K562 (cell line): Measurements from ENCODE around the gene NLRP12. TPM values are rescaled to one million over a fixed set of nuclear protein-coding genes. Genes with fewer than 3 reads are reported as not detected.

Experiments used
- BHLHE40 ChIP-seq: IDR thresholded peaks from 2 replicates; pipeline ENCODE4 v1.6.1; 2011; ENCODE audit warnings: low read length, improper control_type of control experiment
- CCAR2 ChIP-seq: fragments of 200-400 bp; formaldehyde crosslinking; IDR thresholded peaks from 2 replicates; pipeline ENCODE4 v1.6.1; 2017; ENCODE audit warnings: mild to moderate bottlenecking, low read depth, low read length
- CEBPG ChIP-seq, 3 experiments: fragments of 200-800 bp in 1 of 3; sonication (Bioruptor generic) in 1 of 3; sonication (generic) in 1 of 3; formaldehyde crosslinking in 1 of 3; IDR thresholded peaks in 2 of 3; conservative IDR thresholded peaks in 1 of 3; 2 replicates each; pipeline versions ENCODE4 v1.6.1 to v1.8.0; 2016 to 2022; ENCODE audit warnings: missing compliant biosample characterization in 2 of 3, missing genetic modification characterization in 2 of 3, mild to moderate bottlenecking in 1 of 3, missing genetic modification reagents in 1 of 3
- ETS2 ChIP-seq: IDR thresholded peaks from 2 replicates; pipeline ENCODE4 v1.6.1; 2016; ENCODE audit warnings: borderline replicate concordance, missing genetic modification characterization, mild to moderate bottlenecking, moderate library complexity, missing compliant biosample characterization; ENCODE audit not compliant: poor library complexity, severe bottlenecking
- FOXK2 ChIP-seq, 2 experiments: fragments of 450-650 bp; IDR thresholded peaks in 1 of 2; conservative IDR thresholded peaks in 1 of 2; 2 replicates each; pipeline ENCODE4 v1.6.1; 2016; ENCODE audit warnings: low read depth in 2 of 2, mild to moderate bottlenecking in 1 of 2
- HMGN3 ChIP-seq: IDR thresholded peaks from 2 replicates; pipeline ENCODE4 v1.6.1; 2011; ENCODE audit warnings: borderline replicate concordance, low read depth, mild to moderate bottlenecking, mixed read lengths, low read length; ENCODE audit not compliant: insufficient read length; ENCODE audit errors: extremely low read depth
- HNRNPL ChIP-seq: fragments of 200-400 bp; formaldehyde crosslinking; IDR thresholded peaks from 2 replicates; pipeline ENCODE4 v1.6.1; 2017; ENCODE audit warnings: low read depth, mild to moderate bottlenecking, low read length
- KHSRP ChIP-seq: fragments of 450-650 bp; IDR thresholded peaks from 2 replicates; pipeline ENCODE4 v1.6.1; 2017
- MAX ChIP-seq: sonication (generic); formaldehyde crosslinking; IDR thresholded peaks from 2 replicates; pipeline ENCODE4 v1.9.0; 2022; ENCODE audit warnings: mild to moderate bottlenecking, missing genetic modification reagents
- MTA2 ChIP-seq: fragments of 450-650 bp; IDR thresholded peaks from 2 replicates; pipeline ENCODE4 v1.6.1; 2016; ENCODE audit warnings: low read depth
- MYBL2 ChIP-seq, 2 experiments: fragments of 450-650 bp in 1 of 2; sonication (generic) in 1 of 2; formaldehyde crosslinking in 1 of 2; IDR thresholded peaks; 2 replicates each; pipeline versions ENCODE4 v1.6.1 to v1.8.1; 2017 to 2022; ENCODE audit warnings: borderline replicate concordance in 1 of 2, inconsistent platforms in 1 of 2, low read depth in 1 of 2, mild to moderate bottlenecking in 1 of 2, missing genetic modification reagents in 1 of 2, moderate library complexity in 1 of 2
- NCOA4 ChIP-seq: fragments of 450-650 bp; IDR thresholded peaks from 2 replicates; pipeline ENCODE4 v1.6.1; 2018; ENCODE audit warnings: mild to moderate bottlenecking; ENCODE audit not compliant: partially characterized antibody
- NEUROD1 ChIP-seq: fragments of 150-350 bp; IDR thresholded peaks from 2 replicates; pipeline ENCODE4 v1.6.1; 2014; ENCODE audit warnings: borderline replicate concordance, low read length, low read depth; ENCODE audit not compliant: partially characterized antibody
- PCBP2 ChIP-seq: fragments of 200-400 bp; formaldehyde crosslinking; IDR thresholded peaks from 2 replicates; pipeline ENCODE4 v1.6.1; 2018; ENCODE audit warnings: low read length, low read depth, mild to moderate bottlenecking, moderate library complexity; ENCODE audit not compliant: poor library complexity, severe bottlenecking
- RBM15 ChIP-seq: fragments of 200-400 bp; formaldehyde crosslinking; IDR thresholded peaks from 2 replicates; pipeline ENCODE4 v1.6.1; 2018; ENCODE audit warnings: mild to moderate bottlenecking, low read length, moderate library complexity; ENCODE audit not compliant: insufficient read depth
- SIX5 ChIP-seq, 2 experiments: IDR thresholded peaks; 2 replicates each; pipeline ENCODE4 v1.6.1; 2011; ENCODE audit warnings: low read length in 2 of 2, borderline replicate concordance in 1 of 2, low read depth in 1 of 2, mild to moderate bottlenecking in 1 of 2, moderate library complexity in 1 of 2; ENCODE audit not compliant: insufficient read depth in 1 of 2
- TFAP4 ChIP-seq: sonication (generic); formaldehyde crosslinking; IDR thresholded peaks from 2 replicates; pipeline ENCODE4 v1.8.0; 2022; ENCODE audit warnings: missing genetic modification reagents, mild to moderate bottlenecking, moderate library complexity, borderline replicate concordance
- THRB ChIP-seq: fragments of 450-650 bp; formaldehyde crosslinking; conservative IDR thresholded peaks from 2 replicates; pipeline ENCODE4 v1.4.0; 2022; ENCODE audit warnings: mild to moderate bottlenecking, missing genetic modification characterization
- ZNF146 ChIP-seq: IDR thresholded peaks from one replicate; pipeline ENCODE4 v1.6.1; 2018; ENCODE audit warnings: missing compliant biosample characterization; ENCODE audit not compliant: unreplicated experiment
- ZNF282 ChIP-seq: sonication (generic); formaldehyde crosslinking; IDR thresholded peaks from 2 replicates; pipeline ENCODE4 v1.8.1; 2023; ENCODE audit warnings: missing genetic modification reagents
- ZNF395 ChIP-seq: fragments of 200-800 bp; sonication (Bioruptor generic); IDR thresholded peaks from 2 replicates; pipeline ENCODE4 v1.6.1; 2017; ENCODE audit warnings: missing genetic modification characterization, missing compliant biosample characterization
- ZNF444 ChIP-seq: fragments of 250-450 bp; sonication (Bioruptor Pico); IDR thresholded peaks from 2 replicates; pipeline ENCODE4 v1.4.0; 2020; ENCODE audit warnings: mild to moderate bottlenecking, moderate library complexity
- polyA plus RNA-seq, 8 experiments: library from polyadenylated mRNA; depleted of rRNA in 4 of 8; stranded (reverse) in 5 of 8; unstranded in 3 of 8; fragments of >200 nt; fragmentation: Nextera tagmentation in 2 of 8; fragmentation: Illumina TruSeq in 1 of 8; extraction: Ambion mirVana in 2 of 8; extraction: Trizol in 1 of 8; gene quantifications; 2 replicates each; pipeline versions ENCODE4 v1.2.1 to v1.2.3, GENCODE V29; 2011 to 2014; ENCODE audit warnings: inconsistent platforms in 1 of 8, missing spikeins in 1 of 8
- total RNA-seq, 7 experiments: library from RNA; depleted of rRNA in 6 of 7; stranded (reverse); fragments of >200 nt in 6 of 7; fragmentation: Illumina TruSeq in 2 of 7; extraction: Trizol in 2 of 7; gene quantifications; 2 replicates each; pipeline versions ENCODE4 v1.2.1 to v1.2.3, GENCODE V29; 2011 to 2021; ENCODE audit warnings: low replicate concordance in 1 of 7

The NLRP12 gene
- total and polyA plus RNA-seq, 9 of the 15 experiments (the other 6 are each of a cell fraction or from before 2014, with no cell fraction given) = not detected

- peak; percentile 98 for TF ChIP-seq TFAP4 (CRISPR knock-in tag)
- TF ChIP-seq ZNF395 = no peak
- TF ChIP-seq MAX = no peak
- TF ChIP-seq HNRNPL = no peak
- TF ChIP-seq MTA2 = no peak
- no peak for TF ChIP-seq MYBL2 (IDR thresholded peaks at IDR 0.05; ENCODE audit: low read depth)
- TF ChIP-seq MYBL2 (CRISPR knock-in tag; IDR thresholded peaks at IDR 0.05; ENCODE audit: borderline replicate concordance) = no peak
- no peak for TF ChIP-seq ZNF146 (CRISPR knock-in tag)
- no peak for TF ChIP-seq KHSRP
- TF ChIP-seq NCOA4 = no peak
- no peak for TF ChIP-seq SIX5 (IDR thresholded peaks at IDR 0.05; ENCODE audit: borderline replicate concordance in 1 of 2, insufficient read depth in 1 of 2, low read depth in 1 of 2, low read length in 2 of 2)
- TF ChIP-seq THRB (CRISPR knock-in tag) = no peak
- no peak for TF ChIP-seq ETS2 (tag)
- TF ChIP-seq HMGN3 = peak; percentile 74
- no peak for TF ChIP-seq RBM15
- no peak for TF ChIP-seq ZNF282 (CRISPR knock-in tag)
- no peak for TF ChIP-seq ZNF444 (CRISPR knock-in tag)
- TF ChIP-seq NEUROD1 = peak; percentile 81
- TF ChIP-seq PCBP2 = no peak
- TF ChIP-seq CCAR2 = no peak
- TF ChIP-seq BHLHE40 = no peak
- TF ChIP-seq FOXK2 (conservative IDR thresholded peaks at IDR 0.05 in 1 of 2, IDR thresholded peaks at IDR 0.05 in 1 of 2; ENCODE audit: low read depth in 2 of 2) = peak; percentile 66 to 67
- TF ChIP-seq CEBPG (CRISPR knock-in tag; IDR thresholded peaks at IDR 0.05) = no peak
- no peak for TF ChIP-seq CEBPG (tag; conservative IDR thresholded peaks at IDR 0.05 in 1 of 2, IDR thresholded peaks at IDR 0.05 in 1 of 2)
Observed at GRCh38 chr19:53867225-53868090, 43.3 kb upstream of the NLRP12 start, which contains the start of gene MYADM (continued).
